ENCODE data around the gene SERINC3. TPM values are rescaled to one million over a fixed set of nuclear protein-coding genes. Genes with fewer than 3 reads are reported as not detected.

SERINC3 gene
- total RNA-seq: 82.4 and 107 TPM in 2 replicates

DNA sequence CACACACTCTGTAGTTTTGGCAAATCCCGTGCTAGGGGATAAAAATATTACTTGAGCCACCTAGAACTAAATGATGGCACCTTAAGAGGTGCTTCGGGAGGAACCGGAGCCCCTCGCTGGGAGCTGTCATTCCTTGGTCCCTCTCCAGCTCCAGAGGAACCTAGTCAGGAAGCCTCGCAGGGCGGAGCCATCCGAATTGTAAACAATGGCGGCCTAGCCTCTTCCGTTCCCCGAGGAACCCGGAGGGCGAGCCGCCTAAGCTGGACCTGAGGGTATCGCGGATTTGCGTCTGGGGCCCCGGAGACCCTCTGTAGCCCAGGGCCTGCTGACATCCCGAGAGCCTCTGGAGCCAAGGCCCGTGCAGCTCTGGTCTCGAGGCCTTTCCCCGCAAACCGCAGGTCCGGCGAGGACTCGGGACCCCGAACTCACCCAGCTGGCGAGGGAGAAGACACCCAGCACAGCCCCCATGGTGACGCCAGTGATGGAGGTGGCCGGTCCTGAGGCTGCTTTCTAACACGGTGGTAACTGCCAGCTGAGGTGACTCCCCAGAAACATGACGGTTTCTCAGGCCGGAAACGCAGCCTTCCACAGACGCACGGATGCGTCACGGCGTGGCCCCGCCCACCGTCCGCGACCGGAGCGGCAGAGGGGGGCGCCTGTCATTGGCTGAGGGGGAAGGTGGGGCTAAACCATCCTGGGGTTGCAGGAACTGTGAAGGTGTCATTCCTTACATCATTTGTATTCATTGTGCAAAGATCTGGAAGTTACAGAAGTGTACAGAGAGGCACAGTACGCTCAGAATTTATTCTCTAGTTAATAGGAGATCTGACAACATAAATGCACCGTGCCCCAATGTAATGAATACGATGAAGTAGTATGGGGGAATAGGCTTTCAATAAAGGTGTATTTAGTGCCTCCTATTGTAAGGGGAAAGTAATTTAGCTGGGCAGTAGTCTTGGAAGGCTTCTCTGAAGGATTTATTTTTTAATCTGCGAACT lies at the start of gene SERINC3:
Gene SERINC3 (minus strand): TSS at position 587 of the 998 bp plus-strand sequence. CDS start 119 bp downstream, at position 468.
- Histone ChIP-seq H3K36me3 (ENCODE audit: control insufficient read depth, insufficient read depth, low read length) (peaks cover 2% of the 10 kb centered on the region), H3K4me3 (ENCODE audit: low read depth, low read length) (peak within 1 kb of the TSS; percentile 100), H3K27me3 (ENCODE audit: control insufficient read depth, insufficient read depth, low read length) (no peaks in the 10 kb centered on the region)
- FAIRE-seq: no peak
- TF ChIP-seq, protein P1, sequence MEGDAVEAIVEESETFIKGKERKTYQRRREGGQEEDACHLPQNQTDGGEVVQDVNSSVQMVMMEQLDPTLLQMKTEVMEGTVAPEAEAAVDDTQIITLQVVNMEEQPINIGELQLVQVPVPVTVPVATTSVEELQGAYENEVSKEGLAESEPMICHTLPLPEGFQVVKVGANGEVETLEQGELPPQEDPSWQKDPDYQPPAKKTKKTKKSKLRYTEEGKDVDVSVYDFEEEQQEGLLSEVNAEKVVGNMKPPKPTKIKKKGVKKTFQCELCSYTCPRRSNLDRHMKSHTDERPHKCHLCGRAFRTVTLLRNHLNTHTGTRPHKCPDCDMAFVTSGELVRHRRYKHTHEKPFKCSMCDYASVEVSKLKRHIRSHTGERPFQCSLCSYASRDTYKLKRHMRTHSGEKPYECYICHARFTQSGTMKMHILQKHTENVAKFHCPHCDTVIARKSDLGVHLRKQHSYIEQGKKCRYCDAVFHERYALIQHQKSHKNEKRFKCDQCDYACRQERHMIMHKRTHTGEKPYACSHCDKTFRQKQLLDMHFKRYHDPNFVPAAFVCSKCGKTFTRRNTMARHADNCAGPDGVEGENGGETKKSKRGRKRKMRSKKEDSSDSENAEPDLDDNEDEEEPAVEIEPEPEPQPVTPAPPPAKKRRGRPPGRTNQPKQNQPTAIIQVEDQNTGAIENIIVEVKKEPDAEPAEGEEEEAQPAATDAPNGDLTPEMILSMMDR (IDR thresholded peaks at IDR 0.05; ENCODE audit: insufficient read depth, low read length, severe bottlenecking): no peak
- DNase-seq (ENCODE audit: low read depth): peak; percentile 92

DNA sequence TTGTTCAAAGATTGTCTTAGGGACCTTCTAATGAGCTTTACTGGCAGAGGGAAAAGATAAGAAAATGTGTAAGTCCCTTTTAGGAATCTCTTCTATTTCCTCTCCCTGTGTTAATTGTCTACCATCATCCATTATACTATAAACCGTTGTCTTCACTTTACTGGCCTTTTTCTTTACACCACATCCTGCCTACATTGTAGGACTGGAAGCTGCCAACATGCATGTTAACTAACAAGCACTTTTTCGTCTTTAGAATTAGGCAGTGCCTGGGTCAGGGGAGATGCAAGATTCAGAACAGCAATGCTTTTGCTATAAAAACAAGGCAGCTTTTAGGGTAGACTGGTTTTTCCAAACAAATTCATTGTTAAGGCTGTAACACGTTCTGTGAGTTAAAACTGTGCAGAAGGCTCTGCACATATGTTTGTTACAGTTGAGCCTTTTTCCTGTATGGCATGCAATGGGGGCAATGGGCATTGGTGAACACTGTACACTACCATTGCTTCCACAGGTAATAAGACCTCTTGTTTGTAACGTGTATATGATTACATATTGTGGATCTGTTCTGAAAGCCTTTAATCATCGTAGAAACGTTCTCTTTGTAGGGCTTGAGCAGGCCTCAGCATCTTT lies 49.6 kb upstream of the SERINC3 start:
- no peak for DNase-seq (ENCODE audit: low read depth)
- H3K27me3 ChIP-seq (ENCODE audit: control insufficient read depth, insufficient read depth, low read length): no peaks in the 10 kb centered on the region
- H3K36me3 ChIP-seq (ENCODE audit: control insufficient read depth, insufficient read depth, low read length): no peaks in the 10 kb centered on the region
- FAIRE-seq: no peak
- no peak overlapping the region for H3K4me3 ChIP-seq (ENCODE audit: low read depth, low read length)
- TF ChIP-seq, protein P1 (IDR thresholded peaks at IDR 0.05; ENCODE audit: insufficient read depth, low read length, severe bottlenecking): no peak

DNA sequence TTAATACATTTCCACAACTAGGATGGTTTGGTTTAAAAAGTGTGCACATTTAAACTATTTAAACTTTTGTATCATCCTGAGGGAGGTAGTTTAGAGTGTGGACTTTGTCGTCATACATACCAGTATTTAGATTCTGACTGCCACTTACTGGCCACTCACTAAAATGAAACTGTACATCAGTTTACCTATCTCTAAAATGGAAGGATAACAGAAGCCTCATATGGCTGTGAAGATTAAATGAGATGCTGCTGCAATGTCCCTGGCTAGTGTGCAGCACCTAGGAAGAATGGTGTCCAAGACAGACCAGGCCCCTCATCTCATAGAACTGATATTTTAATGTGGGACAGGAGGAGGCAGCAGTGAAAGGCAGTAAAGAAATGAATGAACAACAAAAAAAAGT lies 48.5 kb upstream of the SERINC3 start:
- Histone ChIP-seq H3K27me3 (ENCODE audit: control insufficient read depth, insufficient read depth, low read length) (no peaks in the 10 kb centered on the region), H3K4me3 (ENCODE audit: low read depth, low read length) (no peak overlapping the region)
- no peak for FAIRE-seq

DNA sequence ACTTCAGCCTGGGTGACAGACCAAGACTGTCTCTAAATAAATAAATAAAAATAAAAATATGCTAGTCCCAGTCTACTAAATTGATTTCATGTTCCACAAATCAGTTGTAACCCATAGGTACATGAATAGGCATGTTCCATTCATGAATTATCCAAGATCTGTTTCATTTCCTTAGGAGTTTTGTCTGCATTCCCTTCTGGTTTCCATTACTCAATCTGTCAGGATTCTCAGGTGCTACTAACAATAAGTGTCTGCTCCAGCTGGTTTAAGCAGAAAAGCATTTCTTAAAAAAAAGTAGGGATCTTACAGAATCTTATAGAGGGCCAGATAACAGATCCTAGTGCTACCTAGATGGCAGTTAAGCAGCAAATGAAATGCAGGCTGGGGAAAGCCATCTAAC lies 44.9 kb upstream of the SERINC3 start:
- no peaks in the 10 kb centered on the region for H3K36me3 ChIP-seq (ENCODE audit: control insufficient read depth, insufficient read depth, low read length)
- FAIRE-seq (no peak), DNase-seq (ENCODE audit: low read depth) (peak; percentile 80)
- TF ChIP-seq, protein P1 (IDR thresholded peaks at IDR 0.05; ENCODE audit: insufficient read depth, low read length, severe bottlenecking): no peak
- no peaks in the 10 kb centered on the region for H3K27me3 ChIP-seq (ENCODE audit: control insufficient read depth, insufficient read depth, low read length)
- no peak overlapping the region for H3K4me3 ChIP-seq (ENCODE audit: low read depth, low read length)

More for the DNA sequence above, 48.5 kb upstream of the SERINC3 start:
- no peak for DNase-seq (ENCODE audit: low read depth)
- TF ChIP-seq, protein P1 (IDR thresholded peaks at IDR 0.05; ENCODE audit: insufficient read depth, low read length, severe bottlenecking): no peak
- H3K36me3 ChIP-seq (ENCODE audit: control insufficient read depth, insufficient read depth, low read length): no peaks in the 10 kb centered on the region

DNA sequence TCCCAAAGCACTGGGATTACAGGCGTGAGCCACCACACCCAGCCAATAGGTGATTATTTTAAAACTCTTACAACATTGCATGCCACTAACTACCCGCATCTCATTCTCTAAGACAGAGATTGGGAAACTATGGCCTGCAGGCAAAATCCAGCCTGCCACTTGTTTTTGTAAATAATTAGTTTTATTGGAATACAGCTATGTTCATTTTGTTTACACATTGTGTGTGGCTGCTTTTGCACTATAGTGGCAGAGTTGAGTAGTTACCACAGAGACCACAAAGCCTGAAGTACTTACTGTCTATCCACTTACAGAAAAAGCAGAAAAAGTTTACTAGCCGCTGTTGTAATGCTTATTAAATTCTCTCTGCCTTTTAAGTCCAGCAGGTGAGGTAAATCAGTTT lies 44.1 kb upstream of the SERINC3 start:
- H3K36me3 ChIP-seq (ENCODE audit: control insufficient read depth, insufficient read depth, low read length): no peaks in the 10 kb centered on the region
- H3K27me3 ChIP-seq (ENCODE audit: control insufficient read depth, insufficient read depth, low read length): no peaks in the 10 kb centered on the region
- H3K4me3 ChIP-seq (ENCODE audit: low read depth, low read length): no peak overlapping the region
- FAIRE-seq (no peak), DNase-seq (ENCODE audit: low read depth) (no peak)
- TF ChIP-seq, protein P1 (IDR thresholded peaks at IDR 0.05; ENCODE audit: insufficient read depth, low read length, severe bottlenecking): no peak

All from bronchial epithelial cell (primary cell).